ENCODE data around the gene HIRA.
"Not testable (repeated sequence)": the region's sequence is repeated elsewhere in the genome, so short reads cannot be mapped to it uniquely, and the experiment has no call there.

Gene HIRA

DNA sequence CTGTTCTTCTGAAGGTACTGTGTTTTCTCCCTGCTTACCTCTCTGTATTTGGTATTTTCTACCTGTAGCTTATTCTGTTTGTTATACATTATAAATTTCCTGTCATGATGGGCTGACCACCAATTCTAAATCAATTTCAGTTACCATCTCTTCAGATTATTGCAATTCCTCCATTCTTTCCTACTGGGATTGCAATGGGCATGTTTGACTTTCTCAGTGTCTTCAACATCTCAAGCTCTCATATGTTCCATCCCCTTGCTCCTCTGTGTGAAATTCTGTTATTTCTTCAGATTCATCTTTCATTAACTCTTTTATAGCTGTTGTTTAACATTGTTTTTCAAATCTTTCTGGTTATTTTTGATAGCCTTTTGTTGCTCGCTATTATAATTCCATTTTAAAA is 31.5 kb upstream of the HIRA start:
- DNase-seq (ENCODE audit: low read depth, low spot score), result no peak

DNA sequence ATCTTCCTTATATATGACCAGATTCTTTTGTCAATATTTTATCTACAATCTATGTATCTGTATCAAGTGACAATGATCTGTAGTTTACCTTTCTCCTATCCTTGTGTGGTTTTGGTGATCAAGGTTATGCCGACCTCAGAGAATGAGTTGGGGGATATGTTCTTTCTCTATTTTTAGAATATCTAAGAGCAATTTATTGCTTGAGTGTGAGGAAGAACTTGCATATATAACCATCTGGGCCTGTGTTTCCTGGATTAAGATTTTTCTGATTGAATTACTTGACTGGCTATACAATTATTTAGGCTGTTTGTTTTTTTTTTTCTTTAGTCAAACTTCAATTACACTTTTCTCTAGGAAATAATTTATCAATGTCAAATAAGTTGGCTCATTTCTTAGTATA is 30.0 kb upstream of the HIRA start:
- no peak for DNase-seq (ENCODE audit: low read depth, low spot score)

DNA sequence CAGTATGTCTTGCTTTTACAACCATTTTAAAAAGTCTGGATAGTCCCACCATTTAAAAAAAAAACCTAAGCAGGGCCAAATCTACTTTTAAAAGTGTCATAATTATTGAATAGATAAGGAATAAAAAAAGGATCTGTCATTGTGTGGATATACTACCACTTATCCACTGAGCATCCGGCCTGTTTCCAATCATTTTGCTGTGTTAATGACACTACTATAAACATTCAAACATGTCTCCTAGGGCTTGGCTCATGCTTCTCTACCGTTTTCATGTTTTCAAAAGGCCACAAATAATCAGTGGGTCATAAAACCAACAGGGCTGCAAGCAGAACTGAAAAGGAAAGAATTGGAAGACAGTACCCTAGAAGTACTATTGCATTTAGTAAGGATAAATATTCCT is 28.5 kb upstream of the HIRA start:
- DNase-seq (ENCODE audit: low read depth, low spot score), result no peak

DNA sequence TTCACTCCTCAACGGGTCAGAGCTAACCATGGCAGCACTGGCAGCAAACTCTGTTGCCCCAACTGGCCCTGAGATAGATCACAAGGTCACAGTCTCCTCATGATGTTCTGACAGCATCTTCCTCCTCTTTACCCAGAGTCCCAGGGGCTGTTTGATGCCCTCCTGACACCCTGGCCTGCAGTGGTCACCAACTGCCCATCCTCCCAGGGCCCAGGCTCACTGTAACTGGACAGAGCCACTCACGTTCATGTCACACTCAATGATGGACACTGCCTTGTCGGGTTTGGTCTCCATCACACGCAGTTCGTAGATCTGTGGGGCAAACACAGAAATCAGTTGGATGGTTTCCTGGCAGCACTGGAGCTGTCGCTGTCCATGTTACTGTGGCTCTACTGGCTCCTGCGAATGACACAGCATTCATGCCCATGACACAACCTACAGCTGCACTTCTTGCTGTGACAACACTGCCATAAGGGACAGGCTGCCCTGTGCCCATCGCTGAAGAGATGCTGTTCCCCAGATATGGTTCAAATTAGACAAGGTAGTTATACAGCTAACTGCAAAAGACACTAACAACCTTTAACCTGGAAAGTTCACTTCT is 26.4 kb upstream of the HIRA start:
- DNase-seq (ENCODE audit: low read depth, low spot score), result no peak

DNA sequence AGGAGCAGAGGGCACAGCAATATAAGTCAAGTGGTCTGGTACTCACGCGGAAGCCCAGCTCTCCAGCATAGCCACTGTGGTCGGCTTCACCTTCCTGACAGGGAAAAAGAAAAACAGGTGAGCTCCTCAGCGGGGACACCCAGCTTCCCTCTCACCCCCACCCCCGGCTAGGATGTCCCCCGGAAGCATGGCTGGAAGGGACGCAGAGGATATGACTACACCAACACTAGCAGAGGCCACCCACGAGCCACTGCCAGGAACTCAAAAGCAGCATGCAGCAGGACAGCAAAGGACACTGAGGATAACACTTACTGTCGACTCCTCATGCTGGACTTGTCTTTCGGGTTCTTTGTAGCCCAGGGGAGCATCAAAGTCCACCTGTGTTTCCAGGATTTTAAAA is 25.0 kb upstream of the HIRA start:
- no peak for DNase-seq (ENCODE audit: low read depth, low spot score)

DNA sequence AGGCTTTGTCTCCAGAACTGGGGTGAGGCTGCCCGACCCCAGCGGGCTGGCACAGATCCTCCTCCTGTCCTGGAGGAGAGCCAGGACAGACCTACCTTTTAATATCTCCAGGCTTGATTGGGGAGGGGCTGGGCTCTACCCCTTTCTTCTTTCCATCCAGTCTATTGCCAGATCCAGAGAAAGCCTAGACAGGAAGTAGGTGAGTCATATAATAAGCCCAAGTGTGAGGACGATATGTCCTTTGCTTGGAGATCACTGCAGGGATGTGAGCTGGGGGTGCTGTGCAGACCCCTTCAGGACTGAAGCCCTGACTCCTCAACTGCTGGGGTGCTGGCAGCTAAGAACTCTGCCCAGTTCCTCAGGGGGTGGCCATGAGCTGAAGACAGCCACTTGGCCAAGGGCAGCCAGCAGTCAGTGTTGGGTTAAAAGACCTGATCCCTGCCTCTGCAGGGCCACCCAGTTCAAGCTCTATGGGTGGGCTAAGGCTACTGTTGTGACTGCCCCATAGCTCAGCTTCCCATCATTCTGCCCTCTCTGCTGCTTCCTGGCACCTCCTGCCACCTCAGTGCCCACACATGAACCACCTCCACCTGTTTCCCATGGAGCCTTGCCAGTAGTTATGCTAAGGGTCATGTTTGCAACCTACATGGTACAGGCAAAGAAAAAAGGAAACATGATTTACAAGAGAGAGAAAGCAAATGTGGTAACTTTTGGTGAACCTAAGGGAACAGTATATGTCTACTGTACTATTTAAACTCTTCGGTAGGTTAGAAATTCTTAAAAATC is 24.2 kb upstream of the HIRA start:
- no peak for DNase-seq (ENCODE audit: low read depth, low spot score)

DNA sequence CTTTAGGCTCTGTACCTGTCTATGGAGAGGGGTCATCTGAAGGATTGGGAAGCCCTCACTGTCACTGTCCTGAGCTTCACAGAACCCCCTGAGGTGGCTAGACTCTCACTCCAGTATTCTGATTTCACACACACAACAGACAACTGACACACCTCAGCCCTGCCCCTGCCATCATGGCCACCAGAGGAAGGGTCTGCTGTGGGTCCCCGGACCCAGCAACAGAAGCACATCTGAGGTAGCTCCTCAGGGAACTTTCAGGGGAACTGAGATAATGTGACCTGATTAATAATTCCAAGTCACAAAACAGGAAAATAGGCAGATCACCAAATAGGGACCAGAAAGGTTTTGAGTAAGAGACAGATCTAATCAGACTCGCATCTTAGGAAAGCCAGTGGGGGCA is 23.5 kb upstream of the HIRA start:
- DNase-seq (ENCODE audit: low read depth, low spot score), result no peak

DNA sequence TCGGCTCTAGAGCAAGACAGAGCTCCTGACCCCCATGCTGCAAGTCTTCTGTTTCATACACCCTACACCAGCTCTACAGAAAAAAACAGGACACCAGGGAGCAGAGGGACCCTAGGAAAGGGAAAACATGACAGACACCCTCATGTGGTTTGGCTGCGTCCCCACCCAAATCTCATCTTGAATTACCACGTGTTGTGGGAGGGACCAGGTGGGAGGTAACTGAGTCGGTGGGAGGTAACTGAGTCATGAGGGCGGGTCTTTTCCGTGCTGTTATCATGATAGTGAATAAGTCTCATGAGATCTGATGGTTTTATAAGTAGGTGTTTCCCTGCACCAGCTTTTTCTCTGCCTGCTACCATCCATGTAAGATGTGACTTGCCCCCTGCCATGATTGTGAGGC is 22.6 kb upstream of the HIRA start:
- no peak for DNase-seq (ENCODE audit: low read depth, low spot score)

DNA sequence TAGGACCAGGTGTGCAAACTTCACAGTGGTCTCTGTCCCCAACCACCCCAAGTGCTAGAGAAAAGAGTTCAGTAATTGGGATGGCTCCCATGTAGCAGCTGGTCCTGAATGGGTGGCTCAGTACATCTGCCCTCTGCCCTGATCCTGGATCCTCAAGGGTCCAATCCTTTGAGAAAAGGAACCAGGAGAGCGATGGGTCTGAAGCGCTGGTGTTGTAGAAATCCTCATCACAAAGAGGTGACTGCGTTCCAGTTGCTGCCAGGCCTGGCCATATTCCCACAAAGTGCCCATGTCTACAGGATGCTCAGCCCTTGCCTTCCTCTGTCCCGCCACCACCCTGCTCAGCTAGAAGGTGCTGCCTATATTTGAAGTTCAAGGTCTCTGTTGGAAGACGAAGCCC is 22.2 kb upstream of the HIRA start:
- no peak for DNase-seq (ENCODE audit: low read depth, low spot score)

DNA sequence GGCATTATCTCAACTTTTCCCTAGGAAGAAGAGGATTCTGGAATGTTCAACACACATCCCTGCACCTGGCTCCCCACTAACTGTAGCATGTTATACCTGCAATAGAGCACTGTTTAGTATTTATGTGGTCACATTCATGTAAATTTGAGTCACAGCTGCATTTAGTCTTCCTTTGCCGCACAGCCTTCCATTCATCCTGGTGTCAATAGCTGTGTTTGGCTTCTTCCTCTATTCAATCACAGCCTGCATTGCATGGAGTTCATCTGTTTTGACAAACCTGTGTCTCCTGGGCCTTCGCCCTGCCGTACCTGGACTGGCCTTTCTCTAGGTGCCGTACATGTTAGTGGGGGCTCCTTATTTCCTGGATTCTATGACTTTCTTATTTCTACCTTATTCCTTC is 20.0 kb upstream of the HIRA start:
- DNase-seq (ENCODE audit: low read depth, low spot score), result no peak

DNA sequence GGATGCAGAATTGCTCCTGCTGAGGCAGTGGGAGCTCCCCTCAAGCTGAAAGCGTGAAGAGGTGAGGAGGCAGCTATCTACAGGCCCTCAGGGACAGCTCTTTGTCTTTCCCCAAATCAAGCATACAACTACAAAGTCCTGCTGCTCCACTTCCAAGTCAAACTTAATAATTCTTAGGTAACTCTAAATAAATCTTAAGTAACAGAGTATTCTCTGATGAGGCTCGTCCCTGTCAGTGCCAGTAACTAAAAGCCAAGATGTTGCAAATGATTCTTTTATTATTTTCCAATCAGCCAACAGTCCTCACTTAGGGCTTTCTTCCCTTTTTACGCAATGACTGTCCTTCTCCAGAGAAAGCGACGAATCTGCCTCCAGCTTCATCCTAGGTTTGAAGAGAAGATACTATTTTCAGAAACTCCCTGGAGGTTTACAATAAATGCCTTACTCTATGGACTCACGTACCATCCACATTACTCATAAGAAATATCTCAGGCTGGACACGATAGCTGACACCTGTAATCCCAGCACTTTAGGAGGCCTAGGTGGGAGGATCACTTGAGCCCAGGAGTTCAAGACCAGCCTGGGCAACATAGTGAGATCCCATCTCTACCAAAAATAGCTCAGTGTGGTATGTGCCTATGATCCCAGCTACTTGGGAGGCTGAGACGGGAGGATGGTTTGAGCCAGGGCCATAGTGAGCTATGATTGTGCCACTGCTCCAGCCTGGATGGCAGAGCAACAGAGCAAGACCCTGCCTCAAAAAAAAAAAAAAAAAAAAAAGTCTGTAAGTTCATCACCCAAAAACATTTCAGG is 19.0 kb upstream of the HIRA start:
- DNase-seq (ENCODE audit: low read depth, low spot score), result no peak

DNA sequence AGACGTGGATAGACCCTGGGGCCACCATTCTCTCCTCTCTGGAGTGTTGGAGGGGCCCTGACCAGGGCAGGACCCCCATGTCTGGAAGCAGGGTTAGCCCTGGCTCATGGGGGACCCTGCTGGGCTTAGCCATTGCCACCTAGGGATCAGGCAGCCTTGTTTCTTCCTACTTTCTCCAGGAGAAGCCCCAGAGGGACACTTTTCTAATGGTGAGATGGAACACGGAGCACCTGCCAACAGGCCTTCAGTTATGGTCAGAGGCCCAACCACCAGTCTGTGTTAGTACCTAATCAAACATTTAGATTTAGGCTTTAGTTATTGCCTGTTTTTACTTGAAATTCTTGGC is 17.9 kb upstream of the HIRA start:
- no peak for DNase-seq (ENCODE audit: low read depth, low spot score)

DNA sequence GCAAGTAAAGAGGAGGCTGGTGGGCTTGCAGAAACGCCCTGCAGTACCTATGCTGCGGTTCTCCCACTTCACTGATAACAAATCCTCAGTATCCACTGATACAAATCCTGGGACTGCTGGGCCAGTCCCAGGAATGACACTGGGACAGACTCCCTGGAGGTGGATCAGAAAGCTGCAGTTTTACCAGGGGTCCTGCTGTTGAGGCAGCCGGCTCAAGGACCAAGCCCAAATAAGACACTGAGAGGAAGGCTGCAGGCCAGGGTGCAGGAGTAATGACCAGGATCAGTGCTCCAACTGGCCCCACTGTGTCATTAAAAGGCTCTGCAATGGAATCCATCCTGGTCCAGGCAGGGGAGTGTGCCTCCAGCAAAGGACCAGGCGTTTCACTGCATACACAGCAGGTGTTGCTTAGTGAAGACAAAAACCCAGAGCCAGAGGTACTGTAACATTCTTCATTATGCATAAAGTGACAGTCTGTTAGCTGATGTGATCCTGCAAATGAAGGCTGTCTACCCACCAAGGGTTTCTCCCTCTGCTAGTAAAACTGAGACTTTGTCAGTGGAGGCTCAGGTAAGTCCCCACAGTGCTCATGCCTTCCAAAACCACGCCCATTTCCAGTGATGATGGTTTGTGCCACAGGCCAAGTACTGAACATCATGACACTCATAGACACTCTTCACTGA is 17.3 kb upstream of the HIRA start:
- DNase-seq (ENCODE audit: low read depth, low spot score), result no peak

DNA sequence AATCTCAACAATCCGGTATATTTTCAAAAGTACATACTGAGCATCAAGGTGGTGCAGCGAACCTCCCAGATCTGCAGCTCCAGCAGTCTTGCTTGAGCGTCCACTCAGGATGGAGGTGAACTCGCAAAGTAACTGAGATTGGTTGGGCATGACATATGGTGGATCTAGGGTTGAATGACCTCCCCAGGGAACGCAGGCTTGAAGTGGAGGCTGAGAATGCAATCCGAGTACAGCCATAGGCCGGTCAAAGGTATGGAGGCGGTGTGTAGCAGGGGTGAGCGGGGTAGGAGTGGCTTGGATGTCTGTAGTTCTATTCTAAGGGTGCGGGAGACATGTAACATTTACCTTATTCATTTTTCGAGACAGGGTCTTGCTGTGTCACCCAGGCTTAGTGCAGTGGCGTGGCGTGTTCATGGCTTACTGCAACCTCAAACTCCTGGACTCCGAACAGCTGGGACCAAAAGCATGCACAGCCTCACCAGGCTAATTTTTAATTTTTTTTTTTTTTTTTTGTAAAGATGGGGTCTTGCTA is 16.6 kb upstream of the HIRA start:
- DNase-seq (ENCODE audit: low read depth, low spot score), result peak; percentile 43

DNA sequence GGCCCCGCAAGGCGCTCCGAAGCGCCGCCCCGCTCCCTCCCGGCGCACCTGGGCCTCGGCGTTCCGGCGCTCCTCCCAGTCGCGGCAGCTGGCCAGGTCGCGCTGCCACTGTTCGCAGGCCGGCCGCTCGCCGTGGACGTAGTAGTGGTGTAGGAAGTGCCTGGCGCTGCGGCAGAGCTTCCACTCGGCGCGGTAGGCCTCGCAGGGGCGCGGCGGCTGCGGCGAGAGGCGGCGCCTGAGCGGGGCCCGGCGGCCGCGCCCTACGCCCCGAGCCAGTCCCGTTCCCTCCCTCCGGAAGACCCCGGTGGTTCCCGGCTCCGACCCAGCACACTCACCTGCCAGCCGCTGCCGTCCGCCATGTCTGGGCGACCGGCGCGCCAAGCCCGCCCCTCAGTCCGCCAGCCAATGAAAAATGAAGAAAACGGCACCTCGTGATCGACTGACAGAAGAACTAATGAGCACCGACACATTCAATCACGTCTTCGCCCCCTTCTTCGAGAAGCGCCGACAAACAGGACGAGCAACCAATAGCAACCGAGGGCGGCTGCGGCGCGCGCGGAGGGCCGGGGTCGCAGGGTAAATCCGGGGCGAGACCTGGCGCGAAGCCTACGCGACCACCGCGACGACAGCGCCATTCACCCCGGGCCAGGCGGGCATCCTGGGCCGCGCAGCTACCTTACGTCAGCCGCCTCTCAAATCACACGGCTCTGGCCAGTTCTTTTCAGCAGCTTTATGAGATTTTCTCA is 16.0 kb upstream of the HIRA start, which contains the start of gene C22orf39:
Gene C22orf39, minus strand, starts transcription at position 382 of the 746 bp plus-strand sequence. Its CDS starts 23 bp downstream, at position 359.
- peak; percentile 71 for DNase-seq (ENCODE audit: low read depth, low spot score)

DNA sequence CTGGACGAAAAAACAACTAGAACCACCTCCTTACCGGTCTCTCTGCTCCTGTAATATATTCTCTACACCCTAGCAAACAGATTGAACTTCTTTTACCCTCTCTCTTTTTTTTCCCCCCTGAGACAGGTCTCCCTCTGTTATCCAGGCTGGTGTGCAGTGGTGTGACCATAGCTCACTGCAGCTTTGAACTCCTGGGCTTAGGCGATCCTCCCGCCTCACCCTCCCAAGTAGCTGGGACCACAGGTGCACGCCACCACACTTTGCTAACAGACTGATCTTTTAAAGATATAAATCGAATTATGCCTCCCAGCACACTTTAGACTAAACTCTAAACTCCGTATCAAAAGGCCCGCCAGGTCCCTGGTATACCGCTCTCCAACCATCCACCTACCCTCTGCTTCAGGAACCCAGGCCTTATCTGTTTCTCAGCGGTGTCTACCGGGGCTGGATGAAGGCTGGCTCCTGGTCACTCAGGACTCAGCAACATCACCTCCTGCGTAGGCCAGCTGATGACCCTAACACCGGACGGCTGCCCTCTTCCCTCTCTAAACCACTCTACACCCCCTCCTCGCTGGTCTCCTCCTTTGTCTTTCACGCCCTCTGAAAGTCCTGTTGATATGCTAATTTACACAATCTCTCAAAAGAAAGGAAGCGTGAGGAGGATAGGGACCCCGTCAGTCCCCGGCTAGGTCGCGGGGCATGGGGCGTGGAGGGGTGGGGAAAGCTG is 15.2 kb upstream of the HIRA start:
- no peak for DNase-seq (ENCODE audit: low read depth, low spot score)

DNA sequence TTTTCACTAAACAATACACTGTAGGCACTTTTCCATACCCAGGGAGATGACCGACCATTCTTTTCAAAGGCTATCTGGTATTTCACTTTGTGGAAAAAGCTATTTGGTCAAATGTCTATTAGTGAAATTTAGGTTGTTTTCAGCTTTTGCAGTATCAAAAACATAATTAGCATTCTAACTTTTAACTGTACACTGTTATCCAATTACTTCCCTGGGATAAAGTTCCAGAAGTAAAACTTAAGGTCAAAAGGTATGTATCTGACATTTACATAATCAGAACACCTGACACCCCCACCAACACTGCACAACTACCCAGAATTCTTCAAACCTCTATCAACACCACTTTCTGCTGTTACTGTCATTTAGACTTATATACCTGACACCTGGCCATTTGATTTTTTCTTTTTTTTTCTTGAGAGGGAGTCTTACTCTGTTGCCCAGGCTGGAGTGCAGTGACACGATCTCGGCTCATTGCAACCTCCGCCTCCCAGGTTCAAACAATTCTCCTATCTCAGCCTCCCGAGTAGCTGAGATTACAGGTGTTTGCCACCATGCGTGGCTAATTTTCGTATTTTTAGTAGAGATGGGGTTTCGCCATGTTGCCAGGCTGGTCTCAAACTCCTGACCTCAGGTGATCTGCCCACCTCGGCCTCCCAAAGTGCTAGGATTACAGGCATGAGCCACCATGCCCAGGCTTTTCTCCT is 13.9 kb upstream of the HIRA start:
- DNase-seq (ENCODE audit: low read depth, low spot score), result not testable (repeated sequence)

DNA sequence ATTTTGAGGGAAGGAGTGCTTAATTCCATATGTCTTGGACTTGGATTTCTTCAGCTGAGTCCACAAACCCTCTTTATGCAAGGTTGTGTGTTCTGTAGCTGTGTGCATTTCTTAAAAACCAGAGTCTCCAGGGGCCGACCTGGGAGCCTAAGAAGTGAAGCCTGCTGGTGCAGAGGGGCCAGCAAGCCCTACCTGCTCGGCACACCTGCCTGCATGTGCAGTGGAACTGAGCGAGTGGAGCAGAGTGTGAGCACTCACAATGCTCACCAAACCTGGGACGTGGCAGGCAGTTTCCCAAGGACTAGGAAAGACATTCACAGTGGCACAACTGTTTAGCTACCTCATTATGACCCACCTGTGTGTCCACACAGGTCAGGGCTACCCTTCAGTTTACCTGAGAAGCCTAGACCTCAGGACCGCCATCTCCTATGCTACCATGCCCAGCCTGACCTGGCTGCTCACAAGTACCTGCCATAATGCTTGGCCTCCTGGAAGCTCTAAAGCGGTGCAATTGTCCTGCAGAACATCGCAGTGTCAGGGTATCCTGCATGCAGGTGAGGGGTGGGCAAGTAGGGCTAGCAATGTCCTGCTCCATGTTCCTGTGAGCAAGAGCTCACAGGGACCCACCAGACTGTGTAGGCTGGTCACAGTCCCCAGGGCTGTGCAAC is 12.1 kb upstream of the HIRA start:
- DNase-seq (ENCODE audit: low read depth, low spot score), result no peak

DNA sequence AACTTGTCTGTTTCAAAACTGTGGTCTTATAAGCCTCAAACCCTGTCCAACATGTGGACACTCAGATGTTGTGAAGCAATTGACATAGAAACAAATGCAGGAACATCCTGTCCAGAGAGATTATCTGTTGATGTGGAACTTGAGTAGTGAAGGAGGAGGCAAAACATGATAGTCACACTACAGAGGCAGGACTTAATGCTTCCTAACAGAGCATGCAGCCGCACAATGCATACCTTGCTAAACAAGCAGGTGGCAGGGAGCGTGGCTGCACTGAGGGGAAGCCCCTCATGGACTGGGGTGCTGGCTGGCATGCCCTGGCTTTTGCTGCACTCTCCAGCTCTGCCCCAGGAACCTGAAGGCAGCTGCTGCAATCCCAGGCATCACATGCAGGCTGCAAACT is 10.6 kb upstream of the HIRA start:
- DNase-seq (ENCODE audit: low read depth, low spot score), result no peak
